Mucosa of stomach (tissue), 1 donor: ENCODE results near the gene CDK15.

ENCODE experiments used
- H3K27me3 ChIP-seq: one replicate; pipeline ENCODE4 v1.7.0; 2013; ENCODE audit warnings: mild to moderate bottlenecking, low read length; ENCODE audit not compliant: control insufficient read depth, insufficient read depth
- H3K36me3 ChIP-seq: one replicate; pipeline ENCODE4 v1.7.0; 2013; ENCODE audit warnings: low read length; ENCODE audit not compliant: control insufficient read depth, insufficient read depth
- H3K4me1 ChIP-seq: one replicate; pipeline ENCODE4 v1.7.0; 2013; ENCODE audit warnings: mild to moderate bottlenecking, low read length; ENCODE audit not compliant: control insufficient read depth, insufficient read depth
- H3K4me3 ChIP-seq: one replicate; pipeline ENCODE4 v1.7.0; 2013; ENCODE audit warnings: low read length
- H3K9ac ChIP-seq: one replicate; pipeline ENCODE4 v1.7.0; 2013; ENCODE audit warnings: mild to moderate bottlenecking, low read length, moderate library complexity
- H3K9me3 ChIP-seq: one replicate; pipeline ENCODE4 v1.7.0; 2013; ENCODE audit warnings: mild to moderate bottlenecking, low read length, moderate library complexity; ENCODE audit not compliant: control insufficient read depth
- donor health status: Pancreatic carcinoma.

Gene CDK15

GRCh38 chr2:201924453-201924852 lies 118.1 kb downstream of the CDK15 start:
- H3K4me3 ChIP-seq: no peak overlapping the region
- H3K9me3 ChIP-seq: no peaks in the 10 kb centered on the region
- H3K27me3 ChIP-seq: no peaks in the 10 kb centered on the region
- no peaks in the 10 kb centered on the region for H3K4me1 ChIP-seq
- no peak overlapping the region for H3K9ac ChIP-seq
- no peaks in the 10 kb centered on the region for H3K36me3 ChIP-seq

- H3K4me3 ChIP-seq: no peak overlapping the region
- no peak overlapping the region for H3K9ac ChIP-seq
- H3K4me1 ChIP-seq: no peaks in the 10 kb centered on the region
- H3K36me3 ChIP-seq: no peaks in the 10 kb centered on the region
- H3K9me3 ChIP-seq: no peaks in the 10 kb centered on the region
- no peaks in the 10 kb centered on the region for H3K27me3 ChIP-seq
Observed at GRCh38 chr2:201925056-201925455, 118.7 kb downstream of the CDK15 start.

GRCh38 chr2:201926067-201926466 lies 119.7 kb downstream of the CDK15 start:
- Histone ChIP-seq H3K4me1 (no peaks in the 10 kb centered on the region), H3K36me3 (no peaks in the 10 kb centered on the region), H3K9me3 (no peaks in the 10 kb centered on the region), H3K27me3 (no peaks in the 10 kb centered on the region), H3K4me3 (no peak overlapping the region), H3K9ac (no peak overlapping the region)

- no peaks in the 10 kb centered on the region for H3K27me3 ChIP-seq
- no peaks in the 10 kb centered on the region for H3K9me3 ChIP-seq
- no peak overlapping the region for H3K9ac ChIP-seq
- H3K4me3 ChIP-seq: no peak overlapping the region
- H3K36me3 ChIP-seq: no peaks in the 10 kb centered on the region
- H3K4me1 ChIP-seq: no peaks in the 10 kb centered on the region
Observed at GRCh38 chr2:201928363-201928762, 122.0 kb downstream of the CDK15 start.

- H3K4me1 ChIP-seq: no peaks in the 10 kb centered on the region
- no peak overlapping the region for H3K4me3 ChIP-seq
Observed at GRCh38 chr2:201929281-201930026, 123.1 kb downstream of the CDK15 start.

GRCh38 chr2:201930043-201930442 lies 123.7 kb downstream of the CDK15 start:
- Histone ChIP-seq H3K4me1 (no peaks in the 10 kb centered on the region), H3K4me3 (no peak overlapping the region), H3K36me3 (no peaks in the 10 kb centered on the region), H3K27me3 (peaks cover 7% of the 10 kb centered on the region), H3K9me3 (no peaks in the 10 kb centered on the region), H3K9ac (no peak overlapping the region)

More at GRCh38 chr2:201929281-201930026, 123.1 kb downstream of the CDK15 start:
- H3K36me3 ChIP-seq: no peaks in the 10 kb centered on the region
- H3K27me3 ChIP-seq: peaks cover 7% of the 10 kb centered on the region
- H3K9ac ChIP-seq: no peak overlapping the region
- no peaks in the 10 kb centered on the region for H3K9me3 ChIP-seq

- Histone ChIP-seq H3K36me3 (no peaks in the 10 kb centered on the region), H3K4me1 (no peaks in the 10 kb centered on the region), H3K9ac (no peak overlapping the region), H3K9me3 (no peaks in the 10 kb centered on the region), H3K4me3 (no peak overlapping the region), H3K27me3 (peaks cover 7% of the 10 kb centered on the region)
Observed at GRCh38 chr2:201930831-201931230, 124.5 kb downstream of the CDK15 start.

- no peak overlapping the region for H3K4me3 ChIP-seq
Observed at GRCh38 chr2:201931475-201931874, 125.1 kb downstream of the CDK15 start.

GRCh38 chr2:201931951-201932350 lies 125.6 kb downstream of the CDK15 start:
- no peaks in the 10 kb centered on the region for H3K9me3 ChIP-seq
- H3K4me3 ChIP-seq: no peak overlapping the region
- H3K9ac ChIP-seq: no peak overlapping the region
- H3K27me3 ChIP-seq: peaks cover 7% of the 10 kb centered on the region
- H3K4me1 ChIP-seq: no peaks in the 10 kb centered on the region
- H3K36me3 ChIP-seq: no peaks in the 10 kb centered on the region

More at GRCh38 chr2:201931475-201931874, 125.1 kb downstream of the CDK15 start:
- Histone ChIP-seq H3K4me1 (no peaks in the 10 kb centered on the region), H3K9me3 (no peaks in the 10 kb centered on the region), H3K9ac (no peak overlapping the region), H3K36me3 (no peaks in the 10 kb centered on the region), H3K27me3 (peaks cover 7% of the 10 kb centered on the region)

GRCh38 chr2:201932511-201932910 lies 126.2 kb downstream of the CDK15 start:
- no peaks in the 10 kb centered on the region for H3K4me1 ChIP-seq
- H3K36me3 ChIP-seq: no peaks in the 10 kb centered on the region
- H3K27me3 ChIP-seq: peaks cover 7% of the 10 kb centered on the region
- H3K9me3 ChIP-seq: no peaks in the 10 kb centered on the region
- no peak overlapping the region for H3K4me3 ChIP-seq
- no peak overlapping the region for H3K9ac ChIP-seq

GRCh38 chr2:201933792-201934237 lies 127.5 kb downstream of the CDK15 start:
- no peak overlapping the region for H3K9ac ChIP-seq
- no peaks in the 10 kb centered on the region for H3K4me1 ChIP-seq
- no peak overlapping the region for H3K4me3 ChIP-seq
- no peaks in the 10 kb centered on the region for H3K9me3 ChIP-seq
- no peaks in the 10 kb centered on the region for H3K36me3 ChIP-seq
- H3K27me3 ChIP-seq: peaks cover 7% of the 10 kb centered on the region

- Histone ChIP-seq H3K36me3 (no peaks in the 10 kb centered on the region), H3K9ac (no peak overlapping the region), H3K27me3 (peaks cover 10% of the 10 kb centered on the region), H3K4me1 (no peaks in the 10 kb centered on the region), H3K9me3 (no peaks in the 10 kb centered on the region), H3K4me3 (no peak overlapping the region)
Observed at GRCh38 chr2:201936817-201937216, 130.5 kb downstream of the CDK15 start.
